ENCODE data around the gene ADAMTS2.

Gene ADAMTS2

GRCh38 chr5:179278546-179278945 lies 66.7 kb downstream of the ADAMTS2 start:
- Histone ChIP-seq H2AFZ (ENCODE audit: low read length) (no peak overlapping the region), H3K9me3 (ENCODE audit: low read length) (no peaks in the 10 kb centered on the region), H3K27me3 (ENCODE audit: insufficient read depth, low read length) (no peaks in the 10 kb centered on the region), H3K4me1 (ENCODE audit: insufficient read depth, low read length, severe bottlenecking) (no peaks in the 10 kb centered on the region), H3K4me3 (ENCODE audit: low read depth, low read length, poor library complexity, severe bottlenecking) (no peak overlapping the region), H3K4me2 (ENCODE audit: low read length) (no peak overlapping the region), H3K9me2 (ENCODE audit: low read depth, low read length) (no peaks in the 10 kb centered on the region), H3F3A (ENCODE audit: insufficient read depth, low read length) (no peaks in the 10 kb centered on the region), H3K9ac (ENCODE audit: low read length) (no peak overlapping the region), H3K79me2 (ENCODE audit: insufficient read depth, low read length) (no peaks in the 10 kb centered on the region), H4K20me1 (ENCODE audit: insufficient read depth, low read length) (no peaks in the 10 kb centered on the region), H3K36me3 (ENCODE audit: insufficient read depth, low read length) (no peaks in the 10 kb centered on the region), H3K27ac (ENCODE audit: low read depth, low read length, poor library complexity, severe bottlenecking) (no peak overlapping the region)
- no peak for TF ChIP-seq CTCF (IDR thresholded peaks at IDR 0.05; ENCODE audit: low read length)
- TF ChIP-seq EZH2 (IDR thresholded peaks at IDR 0.05; ENCODE audit: borderline replicate concordance, low read length): no peak

- Histone ChIP-seq H4K20me1 (ENCODE audit: insufficient read depth, low read length) (no peaks in the 10 kb centered on the region), H2AFZ (ENCODE audit: low read length) (no peak overlapping the region), H3K9me3 (ENCODE audit: low read length) (no peaks in the 10 kb centered on the region), H3F3A (ENCODE audit: insufficient read depth, low read length) (no peaks in the 10 kb centered on the region), H3K27me3 (ENCODE audit: insufficient read depth, low read length) (no peaks in the 10 kb centered on the region), H3K9me2 (ENCODE audit: low read depth, low read length) (no peaks in the 10 kb centered on the region), H3K36me3 (ENCODE audit: insufficient read depth, low read length) (no peaks in the 10 kb centered on the region), H3K79me2 (ENCODE audit: insufficient read depth, low read length) (no peaks in the 10 kb centered on the region), H3K4me3 (ENCODE audit: low read depth, low read length, poor library complexity, severe bottlenecking) (no peak overlapping the region), H3K4me1 (ENCODE audit: insufficient read depth, low read length, severe bottlenecking) (no peaks in the 10 kb centered on the region), H3K27ac (ENCODE audit: low read depth, low read length, poor library complexity, severe bottlenecking) (no peak overlapping the region), H3K4me2 (ENCODE audit: low read length) (no peak overlapping the region), H3K9ac (ENCODE audit: low read length) (no peak overlapping the region)
- TF ChIP-seq EZH2 (IDR thresholded peaks at IDR 0.05; ENCODE audit: borderline replicate concordance, low read length): no peak
- no peak for TF ChIP-seq CTCF (IDR thresholded peaks at IDR 0.05; ENCODE audit: low read length)
Measured at GRCh38 chr5:179278119-179278518, 67.1 kb downstream of the ADAMTS2 start.

GRCh38 chr5:179276838-179277395 lies 68.3 kb downstream of the ADAMTS2 start:
- Histone ChIP-seq H3K36me3 (ENCODE audit: insufficient read depth, low read length) (no peaks in the 10 kb centered on the region), H2AFZ (ENCODE audit: low read length) (no peak overlapping the region), H3K79me2 (ENCODE audit: insufficient read depth, low read length) (no peaks in the 10 kb centered on the region), H3K27ac (ENCODE audit: low read depth, low read length, poor library complexity, severe bottlenecking) (no peak overlapping the region), H4K20me1 (ENCODE audit: insufficient read depth, low read length) (no peaks in the 10 kb centered on the region), H3K4me1 (ENCODE audit: insufficient read depth, low read length, severe bottlenecking) (no peaks in the 10 kb centered on the region), H3K27me3 (ENCODE audit: insufficient read depth, low read length) (no peaks in the 10 kb centered on the region), H3K9me3 (ENCODE audit: low read length) (no peaks in the 10 kb centered on the region), H3K4me2 (ENCODE audit: low read length) (no peak overlapping the region), H3F3A (ENCODE audit: insufficient read depth, low read length) (no peaks in the 10 kb centered on the region), H3K9me2 (ENCODE audit: low read depth, low read length) (no peaks in the 10 kb centered on the region), H3K9ac (ENCODE audit: low read length) (no peak overlapping the region), H3K4me3 (ENCODE audit: low read depth, low read length, poor library complexity, severe bottlenecking) (no peak overlapping the region)
- TF ChIP-seq CTCF (IDR thresholded peaks at IDR 0.05; ENCODE audit: low read length) (no peak), EZH2 (IDR thresholded peaks at IDR 0.05; ENCODE audit: borderline replicate concordance, low read length) (no peak)

All from OCI-LY1 (cell line).